ENCODE results near the gene AP5S1. TPM values are rescaled to one million over a fixed set of nuclear protein-coding genes. Genes with fewer than 3 reads are reported as not detected.

AP5S1 gene
- total RNA-seq, 2 donors from 2014 or later: 11.7 to 20.2 TPM

- Histone ChIP-seq H3K27ac (no peak overlapping the region), H3K9me3 (no peaks in the 10 kb centered on the region), H3K4me3 (no peak overlapping the region), H3K36me3 (no peaks in the 10 kb centered on the region), H3K27me3 (no peaks in the 10 kb centered on the region), H3K4me1 (no peaks in the 10 kb centered on the region), H3K9ac (ENCODE audit: low read depth in 2 of 2, low read length in 2 of 2) (no peak overlapping the region)
- intact Hi-C loops (cut with DNase I): no loop called here
- no peak for TF ChIP-seq CTCF (IDR thresholded peaks at IDR 0.05)
- DNase-seq: no peak
Measured at GRCh38 chr20:3778976-3779375, 41.4 kb upstream of the AP5S1 start.

GRCh38 chr20:3781153-3781910 lies 39.0 kb upstream of the AP5S1 start, which contains the start of gene SPEF1:
Gene SPEF1, minus strand, starts transcription at chr20:3781448. Its CDS starts 161 bp downstream, at chr20:3781287.
- intact Hi-C loops (cut with DNase I): no loop called here

GRCh38 chr20:3782597-3782996 lies 37.8 kb upstream of the AP5S1 start:
- peaks cover 19% of the 10 kb centered on the region for H3K4me1 ChIP-seq
- H3K27ac ChIP-seq: no peak overlapping the region

More at GRCh38 chr20:3781153-3781910, 39.0 kb upstream of the AP5S1 start, which contains the start of gene SPEF1:
- TF ChIP-seq CTCF (IDR thresholded peaks at IDR 0.05): no peak
- peak within 1 kb of the TSS; percentile 20 for H3K4me3 ChIP-seq
- DNase-seq: peak; percentile 88
- H3K4me1 ChIP-seq: peaks cover 12% of the 10 kb centered on the region
- no peak within 1 kb of the TSS for H3K27ac ChIP-seq
- no peaks in the 10 kb centered on the region for H3K9me3 ChIP-seq
- H3K9ac ChIP-seq (ENCODE audit: low read depth in 2 of 2, low read length in 2 of 2): peak within 1 kb of the TSS in 1 of 2 donors; percentile 14
- no peaks in the 10 kb centered on the region for H3K36me3 ChIP-seq
- H3K27me3 ChIP-seq: no peaks in the 10 kb centered on the region

GRCh38 chr20:3783068-3783489 lies 37.3 kb upstream of the AP5S1 start:
- Histone ChIP-seq H3K27me3 (no peaks in the 10 kb centered on the region), H3K27ac (no peak overlapping the region), H3K9ac (ENCODE audit: low read depth in 2 of 2, low read length in 2 of 2) (no peak overlapping the region), H3K4me3 (no peak overlapping the region), H3K4me1 (peaks cover 20% of the 10 kb centered on the region), H3K9me3 (no peaks in the 10 kb centered on the region), H3K36me3 (no peaks in the 10 kb centered on the region)
- no peak for DNase-seq
- intact Hi-C loops (cut with DNase I): no loop called here
- TF ChIP-seq CTCF (IDR thresholded peaks at IDR 0.05): no peak

More at GRCh38 chr20:3782597-3782996, 37.8 kb upstream of the AP5S1 start:
- H3K36me3 ChIP-seq: no peaks in the 10 kb centered on the region
- DNase-seq: no peak
- no peak overlapping the region for H3K4me3 ChIP-seq
- H3K27me3 ChIP-seq: no peaks in the 10 kb centered on the region
- TF ChIP-seq CTCF (IDR thresholded peaks at IDR 0.05): no peak
- intact Hi-C loops (cut with DNase I): no loop called here
- H3K9me3 ChIP-seq: no peaks in the 10 kb centered on the region
- no peak overlapping the region for H3K9ac ChIP-seq (ENCODE audit: low read depth in 2 of 2, low read length in 2 of 2)

GRCh38 chr20:3783511-3784195 lies 36.7 kb upstream of the AP5S1 start:
- H3K9ac ChIP-seq (ENCODE audit: low read depth in 2 of 2, low read length in 2 of 2): peak overlapping the region in 1 of 2 donors; percentile 5
- no peaks in the 10 kb centered on the region for H3K36me3 ChIP-seq
- H3K9me3 ChIP-seq: no peaks in the 10 kb centered on the region
- H3K27ac ChIP-seq: no peak overlapping the region
- no peak overlapping the region for H3K4me3 ChIP-seq
- no peaks in the 10 kb centered on the region for H3K27me3 ChIP-seq
- intact Hi-C loops (cut with DNase I): no loop called here
- no peak for DNase-seq
- H3K4me1 ChIP-seq: peaks cover 20% of the 10 kb centered on the region
- no peak for TF ChIP-seq CTCF (IDR thresholded peaks at IDR 0.05)

Data from colonic mucosa (tissue), 4 donors.